ENCODE measurements around the gene DUSP11.
"Not testable (repeated sequence)": the region's sequence is repeated elsewhere in the genome, so short reads cannot be mapped to it uniquely, and the experiment has no call there.

The DUSP11 gene

GRCh38 chr2:73821669-73822068, 41.8 kb upstream of the DUSP11 start:
- no peaks in the 10 kb centered on the region for H3K9me3 ChIP-seq
- no peak overlapping the region for H3K27ac ChIP-seq
- no peak overlapping the region for H3K4me3 ChIP-seq (ENCODE audit: low read depth in 1 of 2, low read length in 1 of 2)
- no peaks in the 10 kb centered on the region for H3K4me1 ChIP-seq (ENCODE audit: control insufficient read depth in 1 of 2, insufficient read depth in 1 of 2, low read depth in 1 of 2, low read length in 1 of 2)
- H3K36me3 ChIP-seq = no peaks in the 10 kb centered on the region
- TF ChIP-seq CTCF (IDR thresholded peaks at IDR 0.05) = no peak
- peaks cover 4% of the 10 kb centered on the region for H3K27me3 ChIP-seq

GRCh38 chr2:73821227-73821626, 41.3 kb upstream of the DUSP11 start:
- no peak for TF ChIP-seq CTCF (IDR thresholded peaks at IDR 0.05)

GRCh38 chr2:73818296-73818695, 38.4 kb upstream of the DUSP11 start:
- TF ChIP-seq CTCF (IDR thresholded peaks at IDR 0.05) = no peak
- no peak overlapping the region for H3K4me3 ChIP-seq (ENCODE audit: low read depth in 1 of 2, low read length in 1 of 2)
- H3K27ac ChIP-seq = no peak overlapping the region
- H3K27me3 ChIP-seq = peaks cover 4% of the 10 kb centered on the region
- no peaks in the 10 kb centered on the region for H3K36me3 ChIP-seq
- H3K9me3 ChIP-seq = no peaks in the 10 kb centered on the region
- H3K4me1 ChIP-seq (ENCODE audit: control insufficient read depth in 1 of 2, insufficient read depth in 1 of 2, low read depth in 1 of 2, low read length in 1 of 2) = no peaks in the 10 kb centered on the region

More at GRCh38 chr2:73821227-73821626, 41.3 kb upstream of the DUSP11 start:
- no peak overlapping the region for H3K4me3 ChIP-seq (ENCODE audit: low read depth in 1 of 2, low read length in 1 of 2)
- H3K9me3 ChIP-seq = no peaks in the 10 kb centered on the region
- no peaks in the 10 kb centered on the region for H3K4me1 ChIP-seq (ENCODE audit: control insufficient read depth in 1 of 2, insufficient read depth in 1 of 2, low read depth in 1 of 2, low read length in 1 of 2)
- peaks cover 4% of the 10 kb centered on the region for H3K27me3 ChIP-seq
- no peaks in the 10 kb centered on the region for H3K36me3 ChIP-seq
- no peak overlapping the region for H3K27ac ChIP-seq

GRCh38 chr2:73812635-73813034, 32.7 kb upstream of the DUSP11 start:
- Histone ChIP-seq H3K9me3 (no peaks in the 10 kb centered on the region), H3K27ac (no peak overlapping the region), H3K27me3 (no peaks in the 10 kb centered on the region), H3K4me1 (ENCODE audit: control insufficient read depth in 1 of 2, insufficient read depth in 1 of 2, low read depth in 1 of 2, low read length in 1 of 2) (no peaks in the 10 kb centered on the region), H3K4me3 (ENCODE audit: low read depth in 1 of 2, low read length in 1 of 2) (no peak overlapping the region), H3K36me3 (no peaks in the 10 kb centered on the region)
- TF ChIP-seq CTCF (IDR thresholded peaks at IDR 0.05) = no peak

- no peak for TF ChIP-seq CTCF (IDR thresholded peaks at IDR 0.05)
- Histone ChIP-seq H3K4me3 (ENCODE audit: low read depth in 1 of 2, low read length in 1 of 2) (no peak overlapping the region), H3K27ac (no peak overlapping the region), H3K4me1 (ENCODE audit: control insufficient read depth in 1 of 2, insufficient read depth in 1 of 2, low read depth in 1 of 2, low read length in 1 of 2) (no peaks in the 10 kb centered on the region), H3K9me3 (no peaks in the 10 kb centered on the region), H3K27me3 (no peaks in the 10 kb centered on the region), H3K36me3 (no peaks in the 10 kb centered on the region)
These were observed 32.0 kb upstream of the DUSP11 start for GRCh38 chr2:73811878-73812277.

GRCh38 chr2:73783883-73784282, 4.0 kb upstream of the DUSP11 start, which contains the start of gene C2orf78:
Gene C2orf78, plus strand, starts transcription at chr2:73784183. Its CDS starts 127 bp downstream, at chr2:73784310.
- H3K36me3 ChIP-seq, H3K9me3 ChIP-seq: not testable (repeated sequence)

GRCh38 chr2:73783402-73783801, 3.5 kb upstream of the DUSP11 start:
- not testable (repeated sequence) for H3K4me3 ChIP-seq (ENCODE audit: low read depth in 1 of 2, low read length in 1 of 2); H3K9me3 ChIP-seq; H3K36me3 ChIP-seq; H3K27ac ChIP-seq; H3K27me3 ChIP-seq
- H3K4me1 ChIP-seq (ENCODE audit: control insufficient read depth in 1 of 2, insufficient read depth in 1 of 2, low read depth in 1 of 2, low read length in 1 of 2) = peaks cover 12 to 13% of the 10 kb centered on the region in 2 experiments

More at GRCh38 chr2:73783883-73784282, 4.0 kb upstream of the DUSP11 start, which contains the start of gene C2orf78:
- H3K4me3 ChIP-seq (ENCODE audit: low read depth in 1 of 2, low read length in 1 of 2); H3K27ac ChIP-seq; H3K27me3 ChIP-seq: not testable (repeated sequence)
- H3K4me1 ChIP-seq (ENCODE audit: control insufficient read depth in 1 of 2, insufficient read depth in 1 of 2, low read depth in 1 of 2, low read length in 1 of 2) = peaks cover 8 to 11% of the 10 kb centered on the region in 2 experiments

Measured in neutrophil (primary cell).